H1 (cell line): ENCODE data around the gene LEMD1. TPM values are rescaled to one million over a fixed set of nuclear protein-coding genes. Genes with fewer than 3 reads are reported as not detected.

ENCODE experiments used
- CTCF ChIA-PET: fragments of 300-600 bp; sonication (Branson Sonifier 250); formaldehyde crosslinking; loops from one replicate; lab custom pipeline; 2021; ENCODE audit not compliant: partially characterized antibody; lab: Charles Lee
- POLR2A ChIA-PET: fragments of 300-600 bp; sonication (Branson Sonifier 250); formaldehyde crosslinking; loops from one replicate; lab custom pipeline; 2021; ENCODE audit warnings: inconsistent platforms; ENCODE audit not compliant: partially characterized antibody; lab: Charles Lee
- DNase-seq, 2 experiments: peaks; one replicate each; pipeline versions ENCODE4 v3.0.0 to v3.0.0-alpha.2; 2010 to 2022; ENCODE audit warnings: low spot score in 2 of 2, low read depth in 1 of 2, mixed read lengths in 1 of 2
- FAIRE-seq: peaks from 2 replicates; lab custom pipeline; 2011; peaks lifted over from hg19 to GRCh38; lab: Jason Lieb, UNC
- H2AFZ ChIP-seq: 2 replicates; pipeline ENCODE4 v1.8.1; 2012; ENCODE audit warnings: low read length, inconsistent platforms
- H2AK5ac ChIP-seq: 2 replicates; pipeline ENCODE4 v1.6.1; 2013; ENCODE audit warnings: low read depth, low read length
- H2BK120ac ChIP-seq: replicated peaks from 2 replicates; pipeline ENCODE3; 2013; ENCODE audit warnings: low read depth, low read length, inconsistent platforms
- H2BK12ac ChIP-seq: 2 replicates; pipeline ENCODE4 v1.6.1; 2013; ENCODE audit warnings: low read depth, low read length
- H2BK15ac ChIP-seq: 2 replicates; pipeline ENCODE4 v1.6.1; 2013; ENCODE audit warnings: low read length
- H2BK20ac ChIP-seq: 2 replicates; pipeline ENCODE4 v1.6.1; 2013; ENCODE audit warnings: low read length
- H2BK5ac ChIP-seq: 2 replicates; pipeline ENCODE4 v1.6.1; 2013; ENCODE audit warnings: low read depth, low read length
- H3K14ac ChIP-seq: 2 replicates; pipeline ENCODE4 v1.6.1; 2013; ENCODE audit warnings: inconsistent platforms; ENCODE audit not compliant: insufficient read length
- H3K18ac ChIP-seq: 2 replicates; pipeline ENCODE4 v1.6.1; 2013; ENCODE audit warnings: low read length; ENCODE audit errors: extremely low read depth
- H3K23ac ChIP-seq: 2 replicates; pipeline ENCODE4 v1.6.1; 2013; ENCODE audit warnings: inconsistent platforms; ENCODE audit not compliant: insufficient read length
- H3K23me2 ChIP-seq: 2 replicates; pipeline ENCODE4 v1.6.1; 2013; ENCODE audit warnings: low read depth, low read length
- H3K27ac ChIP-seq: 2 replicates; pipeline ENCODE4 v1.6.1; 2011; ENCODE audit warnings: low read depth, low read length, inconsistent platforms
- H3K27me3 ChIP-seq, 4 experiments: replicated peaks in 1 of 4; 1 replicate in 1 of 4; 2 replicates in 3 of 4; pipeline versions ENCODE4 v1.6.1 to v1.8.1; 2011 to 2013; ENCODE audit warnings: low read length in 3 of 4, mild to moderate bottlenecking in 3 of 4, inconsistent platforms in 2 of 4, mixed read lengths in 2 of 4, moderate library complexity in 1 of 4; ENCODE audit not compliant: control insufficient read depth in 3 of 4, insufficient read depth in 3 of 4; ENCODE audit errors: extremely low read depth in 1 of 4
- H3K36me3 ChIP-seq, 4 experiments: 2 replicates each; pipeline versions ENCODE4 v1.6.1 to v1.8.1; 2011 to 2013; ENCODE audit warnings: mild to moderate bottlenecking in 4 of 4, low read length in 3 of 4, moderate library complexity in 2 of 4, control low read depth in 1 of 4, inconsistent platforms in 1 of 4; ENCODE audit not compliant: insufficient read depth in 4 of 4, control insufficient read depth in 2 of 4
- H3K4ac ChIP-seq: replicated peaks from 2 replicates; pipeline ENCODE3; 2013; ENCODE audit warnings: low read length, low read depth, mixed read lengths, inconsistent platforms; ENCODE audit not compliant: insufficient read length
- H3K4me1 ChIP-seq, 4 experiments: replicated peaks in 1 of 4; 1 replicate in 1 of 4; 2 replicates in 3 of 4; pipeline versions ENCODE4 v1.6.1 to v1.8.1; 2011 to 2013; ENCODE audit warnings: low read length in 3 of 4, inconsistent platforms in 2 of 4, mixed read lengths in 1 of 4; ENCODE audit not compliant: insufficient read depth in 4 of 4, control insufficient read depth in 3 of 4
- H3K4me2 ChIP-seq, 2 experiments: 2 replicates each; pipeline versions ENCODE4 v1.6.1 to v1.8.1; 2011 to 2013; ENCODE audit warnings: low read depth in 2 of 2, low read length in 2 of 2, control low read depth in 1 of 2, inconsistent platforms in 1 of 2, mild to moderate bottlenecking in 1 of 2; ENCODE audit not compliant: insufficient read depth in 1 of 2
- H3K4me3 ChIP-seq, 4 experiments: fragments of 200-600, 300-600 bp in 1 of 4; sonication (generic), shearing (Covaris generic), sonication (Bioruptor Twin) in 1 of 4; 2 replicates each; pipeline versions ENCODE4 v1.5.1 to v1.8.1; 2011 to 2016; ENCODE audit warnings: low read length in 4 of 4, low read depth in 3 of 4, control low read depth in 2 of 4, inconsistent platforms in 2 of 4, mild to moderate bottlenecking in 2 of 4, mixed read lengths in 1 of 4, moderate library complexity in 1 of 4; ENCODE audit not compliant: insufficient read depth in 2 of 4; ENCODE audit errors: extremely low read depth in 1 of 4
- H3K56ac ChIP-seq: replicated peaks from 2 replicates; pipeline ENCODE3; 2013; ENCODE audit warnings: low read depth, mild to moderate bottlenecking, mixed read lengths, low read length, inconsistent platforms; ENCODE audit not compliant: insufficient read length
- H3K79me1 ChIP-seq: 2 replicates; pipeline ENCODE4 v1.6.1; 2013; ENCODE audit warnings: low read depth, low read length, control low read depth
- H3K79me2 ChIP-seq, 2 experiments: 2 replicates each; pipeline versions ENCODE4 v1.6.1 to v1.8.1; 2012 to 2013; ENCODE audit warnings: low read length in 2 of 2, mild to moderate bottlenecking in 2 of 2, inconsistent platforms in 1 of 2; ENCODE audit not compliant: insufficient read depth in 2 of 2, control insufficient read depth in 1 of 2
- H3K9ac ChIP-seq, 4 experiments: replicated peaks in 1 of 4; 1 replicate in 1 of 4; 2 replicates in 3 of 4; pipeline versions ENCODE4 v1.6.1 to v1.8.1; 2011 to 2013; ENCODE audit warnings: low read depth in 3 of 4, low read length in 3 of 4, control low read depth in 2 of 4, mild to moderate bottlenecking in 2 of 4, moderate library complexity in 2 of 4, inconsistent platforms in 1 of 4; ENCODE audit errors: extremely low read depth in 1 of 4
- H3K9me3 ChIP-seq, 2 experiments: 2 replicates each; pipeline versions ENCODE4 v1.6.1 to v1.8.1; 2012 to 2013; ENCODE audit warnings: mild to moderate bottlenecking in 2 of 2, moderate library complexity in 2 of 2, control low read depth in 1 of 2, inconsistent platforms in 1 of 2, low read depth in 1 of 2, low read length in 1 of 2, mixed read lengths in 1 of 2; ENCODE audit not compliant: insufficient read depth in 2 of 2
- H4K20me1 ChIP-seq, 2 experiments: replicated peaks in 1 of 2; 2 replicates each; pipeline versions ENCODE3 to v1.8.1; 2011 to 2013; ENCODE audit warnings: inconsistent platforms in 2 of 2, low read length in 2 of 2, mild to moderate bottlenecking in 1 of 2; ENCODE audit not compliant: insufficient read depth in 2 of 2, control insufficient read depth in 1 of 2
- H4K5ac ChIP-seq: 2 replicates; pipeline ENCODE4 v1.6.1; 2013; ENCODE audit warnings: low read length, low read depth, mixed read lengths, inconsistent platforms; ENCODE audit not compliant: insufficient read length
- H4K8ac ChIP-seq: 2 replicates; pipeline ENCODE4 v1.8.0; 2013; ENCODE audit warnings: mild to moderate bottlenecking, moderate library complexity, low read length, inconsistent platforms; ENCODE audit not compliant: insufficient read depth; ENCODE audit errors: extremely low read depth
- H4K91ac ChIP-seq: replicated peaks from 2 replicates; pipeline ENCODE3; 2013; ENCODE audit warnings: low read length, mixed read lengths, inconsistent platforms; ENCODE audit not compliant: insufficient read length
- CEBPB ChIP-seq: IDR thresholded peaks from 2 replicates; pipeline ENCODE4 v1.6.1; 2012; ENCODE audit warnings: low read depth, low read length
- EP300 ChIP-seq, 2 experiments: IDR thresholded peaks; 1 replicate in 1 of 2; 2 replicates in 1 of 2; pipeline ENCODE4 v1.6.1; 2011 to 2012; ENCODE audit warnings: low read depth in 2 of 2, low read length in 2 of 2, mild to moderate bottlenecking in 2 of 2, borderline replicate concordance in 1 of 2, inconsistent platforms in 1 of 2, moderate library complexity in 1 of 2
- FOSL1 ChIP-seq: IDR thresholded peaks from 2 replicates; pipeline ENCODE4 v1.6.1; 2011; ENCODE audit warnings: mild to moderate bottlenecking, low read depth, low read length, moderate library complexity; ENCODE audit not compliant: insufficient read depth
- GTF2F1 ChIP-seq: IDR thresholded peaks from 2 replicates; pipeline ENCODE4 v1.6.1; 2012; ENCODE audit warnings: low read depth, low read length, improper control_type of control experiment, borderline replicate concordance
- JUND ChIP-seq: IDR thresholded peaks from 2 replicates; pipeline ENCODE4 v1.6.1; 2011; ENCODE audit warnings: mild to moderate bottlenecking, improper control_type of control experiment, low read length
- NRF1 ChIP-seq: IDR thresholded peaks from 2 replicates; pipeline ENCODE4 v1.6.1; 2011; ENCODE audit warnings: mild to moderate bottlenecking, low read depth, low read length, improper control_type of control experiment
- SUZ12 ChIP-seq: fragments of 200-600 bp; sonication (generic); IDR thresholded peaks from 2 replicates; pipeline ENCODE4 v1.6.1; 2012; ENCODE audit warnings: mild to moderate bottlenecking, inconsistent platforms, low read length, moderate library complexity, mixed read lengths
- WGBS, 2 experiments: shearing (Covaris generic) in 1 of 2; methylation state at CpG; one replicate each; pipeline versions ENCODE4 v1.1.6 to v1.1.7; 2013 to 2015; ENCODE audit warnings: low lambda C conversion rate in 2 of 2, mixed read lengths in 2 of 2, inconsistent platforms in 1 of 2, low coverage in 1 of 2, missing lambda C conversion rate in 1 of 2; ENCODE audit not compliant: insufficient replicate concordance in 2 of 2, insufficient coverage in 1 of 2, insufficient read length in 1 of 2; ENCODE audit errors: extremely low coverage in 1 of 2, missing lambda C conversion rate in 1 of 2; 5-methylcytosine and 5-hydroxymethylcytosine counted together
- polyA plus RNA-seq, 7 experiments: library from polyadenylated mRNA; depleted of rRNA in 3 of 7; stranded (reverse) in 5 of 7; unstranded in 2 of 7; fragments of >200 nt in 5 of 7; fragments of 200-250 nt in 2 of 7; gene quantifications; 1 replicate in 5 of 7; 2 replicates in 1 of 7; 4 replicates in 1 of 7; pipeline versions ENCODE4 v1.2.1 to v1.2.3, GENCODE V29; 2011 to 2013; ENCODE audit warnings: missing spikeins in 2 of 7, mixed read lengths in 2 of 7
- total RNA-seq: library from RNA; stranded (reverse); fragmentation: NEBNext Ultra II Directional; extraction: Animal tissue kit (Norgen Biotek cat#: 25700); gene quantifications from 2 replicates; pipeline ENCODE4 v1.2.1, GENCODE V29; 2021

Gene LEMD1
- total and polyA plus RNA-seq, 2 of the 8 experiments (the other 6 are each of a cell fraction or from before 2014, with no cell fraction given), result 10.0 to 10.5 TPM

DNA sequence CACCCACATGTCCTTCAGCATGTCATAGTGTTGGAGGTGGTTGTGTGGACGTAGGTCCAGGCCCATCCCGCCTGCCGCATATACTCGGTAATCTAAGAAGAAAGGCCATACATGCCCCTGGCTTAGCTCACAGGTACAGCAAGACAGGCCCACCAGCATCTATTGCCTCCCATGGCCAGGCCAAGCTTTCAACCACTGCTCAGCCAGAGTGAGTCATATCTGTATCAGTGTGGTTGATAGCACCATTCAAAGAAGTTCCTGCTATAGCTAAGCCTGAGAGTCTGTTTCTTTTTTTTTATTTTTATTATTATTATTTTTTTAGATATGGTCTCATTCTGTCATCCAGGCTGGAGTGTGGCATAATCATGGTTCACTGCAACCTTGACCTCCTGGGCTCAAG lies 82.1 kb downstream of the LEMD1 start:
- no peak for TF ChIP-seq EP300 (IDR thresholded peaks at IDR 0.05; ENCODE audit: borderline replicate concordance in 1 of 2, low read depth in 2 of 2, low read length in 2 of 2)
- no peak for TF ChIP-seq NRF1
- TF ChIP-seq JUND, result no peak
- TF ChIP-seq CEBPB, result no peak
- no peak for TF ChIP-seq SUZ12
- TF ChIP-seq FOSL1, result no peak
- TF ChIP-seq GTF2F1, result no peak
- H3K14ac ChIP-seq, result no peak overlapping the region
- no peak overlapping the region for H2BK120ac ChIP-seq
- H4K5ac ChIP-seq, result no peak overlapping the region
- no peak overlapping the region for H3K9ac ChIP-seq
- ChIA-PET POLR2A (interaction anchor here (0.7 kb wide), 1 partner anchor 15 kb away, joined by 3 read pairs; no protein-coding TSS in a partner anchor), CTCF (interaction anchor here (0.8 to 67.1 kb wide), 15 partner anchors 9 to 193 kb away, joined by 3 to 2424 read pairs (median 4); no protein-coding TSS in a partner anchor)
- H3K18ac ChIP-seq, result no peak overlapping the region
- DNase-seq, result no peak
- H3K27me3 ChIP-seq, result peaks cover 11 to 28% (median 27%) of the 10 kb centered on the region in 4 experiments
- no peaks in the 10 kb centered on the region for H3K36me3 ChIP-seq
- no peak overlapping the region for H2BK5ac ChIP-seq
- H2BK20ac ChIP-seq, result no peak overlapping the region
- FAIRE-seq, result no peak
- H2BK12ac ChIP-seq, result peak overlapping the region; percentile 90; the same call in 1 of the 2 replicates
- no peak overlapping the region for H3K23ac ChIP-seq
- H3K9me3 ChIP-seq, result peaks cover 0 to 4% of the 10 kb centered on the region in 2 experiments; a peak in 1 of 4 replicates
- 86% methylated on average over 4 of the region's 4 CpGs; no CpG with 5 or more reads in 1 of the 2 experiments for WGBS, 2 experiments
- H2AK5ac ChIP-seq, result no peak overlapping the region
- no peak overlapping the region for H2AFZ ChIP-seq
- no peaks in the 10 kb centered on the region for H3K79me2 ChIP-seq
- no peaks in the 10 kb centered on the region for H3K79me1 ChIP-seq
- H4K91ac ChIP-seq, result peak overlapping the region; percentile 36
- no peak overlapping the region for H4K8ac ChIP-seq
- H3K27ac ChIP-seq, result no peak overlapping the region
- H4K20me1 ChIP-seq, result no peaks in the 10 kb centered on the region
- H3K4me1 ChIP-seq, result peaks cover 0 to 9% (median 3%) of the 10 kb centered on the region in 4 experiments; a peak in 6 of 7 replicates
- H3K4me3 ChIP-seq, result no peak overlapping the region
- H3K4ac ChIP-seq, result no peak overlapping the region
- H3K56ac ChIP-seq, result no peak overlapping the region
- H2BK15ac ChIP-seq, result 0 out of 2 replicates have a peak overlapping the region, but pooled peaks have one; percentile 40
- H3K4me2 ChIP-seq, result no peak overlapping the region
- H3K23me2 ChIP-seq, result peaks cover 9% of the 10 kb centered on the region; the same call in 1 of the 2 replicates
